IPS-18c (cell line): Measurements from ENCODE around the gene UBE2Z.
"Not testable (repeated sequence)": the region's sequence is repeated elsewhere in the genome, so short reads cannot be mapped to it uniquely, and the experiment has no call there.

Experiments used
- H3K4me3 ChIP-seq: 2 replicates; pipeline ENCODE4 v1.7.0; 2013; ENCODE audit warnings: low read depth, mild to moderate bottlenecking, low read length, moderate library complexity; ENCODE audit not compliant: insufficient read depth
- H3K9me3 ChIP-seq: one replicate; pipeline ENCODE4 v1.6.1; 2013; ENCODE audit warnings: mild to moderate bottlenecking, low read length, moderate library complexity; ENCODE audit not compliant: control insufficient read depth, insufficient read depth

The UBE2Z gene

GRCh38 chr17:48928876-48929811, 20.9 kb downstream of the UBE2Z start:
- no peak overlapping the region; the same call in 1 of the 2 replicates for H3K4me3 ChIP-seq
- no peaks in the 10 kb centered on the region for H3K9me3 ChIP-seq

- no peak overlapping the region; the same call in 1 of the 2 replicates for H3K4me3 ChIP-seq
- H3K9me3 ChIP-seq, result no peaks in the 10 kb centered on the region
Measured at GRCh38 chr17:48929812-48930165, 21.6 kb downstream of the UBE2Z start.

- Histone ChIP-seq H3K4me3 (no peak overlapping the region), H3K9me3 (no peaks in the 10 kb centered on the region)
Measured at GRCh38 chr17:48930435-48930873, 22.2 kb downstream of the UBE2Z start.

- Histone ChIP-seq H3K9me3 (no peaks in the 10 kb centered on the region), H3K4me3 (no peak overlapping the region)
Measured at GRCh38 chr17:48933035-48933434, 24.8 kb downstream of the UBE2Z start.

- H3K9me3 ChIP-seq, result no peaks in the 10 kb centered on the region
- peak within 1 kb of the TSS; percentile 95 for H3K4me3 ChIP-seq
Measured at GRCh38 chr17:48944515-48945260, 36.5 kb downstream of the UBE2Z start, which contains the start of gene SNF8. Gene SNF8, minus strand, starts transcription at chr17:48944842. Its CDS starts 108 bp downstream, at chr17:48944734.

GRCh38 chr17:48945261-48945651, 37.0 kb downstream of the UBE2Z start:
- H3K9me3 ChIP-seq, result not testable (repeated sequence)
- H3K4me3 ChIP-seq, result peak overlapping the region; percentile 95

- no peak overlapping the region for H3K4me3 ChIP-seq
Measured at GRCh38 chr17:48951572-48951971, 43.4 kb downstream of the UBE2Z start.

GRCh38 chr17:48952904-48953303, 44.7 kb downstream of the UBE2Z start:
- H3K9me3 ChIP-seq, result no peaks in the 10 kb centered on the region
- H3K4me3 ChIP-seq, result no peak overlapping the region

More at GRCh38 chr17:48951572-48951971, 43.4 kb downstream of the UBE2Z start:
- H3K9me3 ChIP-seq, result no peaks in the 10 kb centered on the region

- H3K9me3 ChIP-seq, result no peaks in the 10 kb centered on the region
Measured at GRCh38 chr17:48954300-48954755, 46.1 kb downstream of the UBE2Z start.

GRCh38 chr17:48960834-48961515, 52.8 kb downstream of the UBE2Z start:
- Histone ChIP-seq H3K9me3 (no peaks in the 10 kb centered on the region), H3K4me3 (peak overlapping the region; percentile 38)

More at GRCh38 chr17:48954300-48954755, 46.1 kb downstream of the UBE2Z start:
- no peak overlapping the region for H3K4me3 ChIP-seq

GRCh38 chr17:48961516-48962233, 53.5 kb downstream of the UBE2Z start:
- Histone ChIP-seq H3K4me3 (peak overlapping the region; percentile 38), H3K9me3 (no peaks in the 10 kb centered on the region)

- Histone ChIP-seq H3K4me3 (no peak overlapping the region), H3K9me3 (no peaks in the 10 kb centered on the region)
Measured at GRCh38 chr17:48970224-48970623, 62.0 kb downstream of the UBE2Z start.

- no peaks in the 10 kb centered on the region for H3K9me3 ChIP-seq
- no peak overlapping the region for H3K4me3 ChIP-seq
Measured at GRCh38 chr17:48970865-48971687, 62.9 kb downstream of the UBE2Z start.

GRCh38 chr17:48972749-48973097, 64.5 kb downstream of the UBE2Z start:
- no peak overlapping the region for H3K4me3 ChIP-seq
- no peaks in the 10 kb centered on the region for H3K9me3 ChIP-seq

GRCh38 chr17:48973806-48974205, 65.6 kb downstream of the UBE2Z start:
- H3K4me3 ChIP-seq, result no peak overlapping the region

More at GRCh38 chr17:48973806-48974205, 65.6 kb downstream of the UBE2Z start:
- no peaks in the 10 kb centered on the region for H3K9me3 ChIP-seq
